Parathyroid adenoma (tissue), 2 donors: ENCODE results near the gene RPS3.
"Not testable (repeated sequence)": the region's sequence is repeated elsewhere in the genome, so short reads cannot be mapped to it uniquely, and the experiment has no call there.

Experiments used
- H2AFZ ChIP-seq: fragments of 300-600 bp; sonication (generic); one replicate; pipeline ENCODE4 v1.7.0; 2017; ENCODE audit warnings: antibody characterized with exemption, mild to moderate bottlenecking
- H3K27ac ChIP-seq: fragments of 300-600 bp; sonication (generic); one replicate; pipeline ENCODE4 v1.7.0; 2017
- H3K27me3 ChIP-seq: fragments of 300-600 bp; sonication (generic); one replicate; pipeline ENCODE4 v1.7.0; 2017; ENCODE audit warnings: low read length; ENCODE audit not compliant: control insufficient read depth, insufficient read depth
- H3K36me3 ChIP-seq: fragments of 300-600 bp; sonication (generic); one replicate; pipeline ENCODE4 v1.7.0; 2017; ENCODE audit warnings: low read length; ENCODE audit not compliant: control insufficient read depth, insufficient read depth
- H3K4me1 ChIP-seq: fragments of 300-600 bp; sonication (generic); one replicate; pipeline ENCODE4 v1.7.0; 2017; ENCODE audit warnings: control low read depth
- H3K4me2 ChIP-seq: fragments of 300-600 bp; sonication (generic); one replicate; pipeline ENCODE4 v1.7.0; 2017; ENCODE audit warnings: low read length
- H3K4me3 ChIP-seq: fragments of 300-600 bp; sonication (generic); one replicate; pipeline ENCODE4 v1.7.0; 2017; ENCODE audit warnings: low read depth, low read length
- H3K79me2 ChIP-seq: fragments of 300-600 bp; sonication (generic); one replicate; pipeline ENCODE4 v1.7.0; 2017; ENCODE audit warnings: control low read depth
- H3K9ac ChIP-seq: fragments of 300-600 bp; sonication (generic); one replicate; pipeline ENCODE4 v1.7.0; 2017; ENCODE audit warnings: mild to moderate bottlenecking
- H3K9me3 ChIP-seq: fragments of 300-600 bp; sonication (generic); one replicate; pipeline ENCODE4 v1.7.0; 2017; ENCODE audit warnings: low read length; ENCODE audit not compliant: control insufficient read depth
- CTCF ChIP-seq: fragments of 300-600 bp; sonication (generic); IDR thresholded peaks from one replicate; pipeline ENCODE4 v1.7.0; 2017; ENCODE audit warnings: antibody characterized with exemption, mild to moderate bottlenecking
- donor health status: primary hyperparathyroidism.

RPS3 gene

GRCh38 chr11:75356613-75357012 is 42.7 kb upstream of the RPS3 start:
- Histone ChIP-seq H3K27me3 (no peaks in the 10 kb centered on the region), H2AFZ (no peak overlapping the region), H3K4me1 (no peaks in the 10 kb centered on the region), H3K9me3 (no peaks in the 10 kb centered on the region), H3K27ac (no peak overlapping the region), H3K4me3 (no peak overlapping the region), H3K9ac (no peak overlapping the region), H3K4me2 (no peak overlapping the region), H3K36me3 (no peaks in the 10 kb centered on the region), H3K79me2 (no peaks in the 10 kb centered on the region)
- no peak for TF ChIP-seq CTCF

GRCh38 chr11:75362285-75362684 is 37.0 kb upstream of the RPS3 start:
- not testable (repeated sequence) for H3K27me3 ChIP-seq, H3K79me2 ChIP-seq, H3K4me2 ChIP-seq, H3K4me3 ChIP-seq, H3K9me3 ChIP-seq, H3K27ac ChIP-seq, H3K9ac ChIP-seq, H2AFZ ChIP-seq, H3K4me1 ChIP-seq, H3K36me3 ChIP-seq

GRCh38 chr11:75365711-75366181 is 33.6 kb upstream of the RPS3 start:
- Histone ChIP-seq H3K4me2 (no peak overlapping the region), H3K79me2 (no peaks in the 10 kb centered on the region), H3K9ac (no peak overlapping the region), H3K27ac (no peak overlapping the region), H3K4me3 (no peak overlapping the region), H3K36me3 (no peaks in the 10 kb centered on the region), H2AFZ (no peak overlapping the region), H3K4me1 (no peaks in the 10 kb centered on the region), H3K9me3 (no peaks in the 10 kb centered on the region), H3K27me3 (no peaks in the 10 kb centered on the region)
- no peak for TF ChIP-seq CTCF

GRCh38 chr11:75366826-75367225 is 32.5 kb upstream of the RPS3 start:
- not testable (repeated sequence) for H3K4me1 ChIP-seq, H3K36me3 ChIP-seq, H3K9ac ChIP-seq, H3K27me3 ChIP-seq, H3K79me2 ChIP-seq, H3K4me2 ChIP-seq, H3K4me3 ChIP-seq, H3K9me3 ChIP-seq, H2AFZ ChIP-seq, H3K27ac ChIP-seq

- no peak for TF ChIP-seq CTCF
- H3K9ac ChIP-seq = no peak overlapping the region
- no peak overlapping the region for H3K4me2 ChIP-seq
- H3K4me3 ChIP-seq = no peak overlapping the region
- no peak overlapping the region for H3K27ac ChIP-seq
- no peaks in the 10 kb centered on the region for H3K36me3 ChIP-seq
- H3K79me2 ChIP-seq = no peaks in the 10 kb centered on the region
- no peak overlapping the region for H2AFZ ChIP-seq
- no peaks in the 10 kb centered on the region for H3K4me1 ChIP-seq
- H3K27me3 ChIP-seq = no peaks in the 10 kb centered on the region
- H3K9me3 ChIP-seq = no peaks in the 10 kb centered on the region
These were observed 29.6 kb upstream of the RPS3 start for GRCh38 chr11:75369560-75370255.
